GM12874 (cell line): ENCODE measurements around the gene STK39.

Experiments used
- TF ChIP-seq, protein P1 (sequence below): IDR thresholded peaks from 2 replicates; pipeline ENCODE4 v1.5.1; 2011; ENCODE audit warnings: low read depth, mild to moderate bottlenecking, control low read depth, low read length, moderate library complexity; ENCODE audit not compliant: insufficient read depth

The STK39 gene

GRCh38 chr2:168185583-168186274 lies 61.7 kb downstream of the STK39 start:
- TF ChIP-seq, protein P1, sequence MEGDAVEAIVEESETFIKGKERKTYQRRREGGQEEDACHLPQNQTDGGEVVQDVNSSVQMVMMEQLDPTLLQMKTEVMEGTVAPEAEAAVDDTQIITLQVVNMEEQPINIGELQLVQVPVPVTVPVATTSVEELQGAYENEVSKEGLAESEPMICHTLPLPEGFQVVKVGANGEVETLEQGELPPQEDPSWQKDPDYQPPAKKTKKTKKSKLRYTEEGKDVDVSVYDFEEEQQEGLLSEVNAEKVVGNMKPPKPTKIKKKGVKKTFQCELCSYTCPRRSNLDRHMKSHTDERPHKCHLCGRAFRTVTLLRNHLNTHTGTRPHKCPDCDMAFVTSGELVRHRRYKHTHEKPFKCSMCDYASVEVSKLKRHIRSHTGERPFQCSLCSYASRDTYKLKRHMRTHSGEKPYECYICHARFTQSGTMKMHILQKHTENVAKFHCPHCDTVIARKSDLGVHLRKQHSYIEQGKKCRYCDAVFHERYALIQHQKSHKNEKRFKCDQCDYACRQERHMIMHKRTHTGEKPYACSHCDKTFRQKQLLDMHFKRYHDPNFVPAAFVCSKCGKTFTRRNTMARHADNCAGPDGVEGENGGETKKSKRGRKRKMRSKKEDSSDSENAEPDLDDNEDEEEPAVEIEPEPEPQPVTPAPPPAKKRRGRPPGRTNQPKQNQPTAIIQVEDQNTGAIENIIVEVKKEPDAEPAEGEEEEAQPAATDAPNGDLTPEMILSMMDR: no peak

DNA sequence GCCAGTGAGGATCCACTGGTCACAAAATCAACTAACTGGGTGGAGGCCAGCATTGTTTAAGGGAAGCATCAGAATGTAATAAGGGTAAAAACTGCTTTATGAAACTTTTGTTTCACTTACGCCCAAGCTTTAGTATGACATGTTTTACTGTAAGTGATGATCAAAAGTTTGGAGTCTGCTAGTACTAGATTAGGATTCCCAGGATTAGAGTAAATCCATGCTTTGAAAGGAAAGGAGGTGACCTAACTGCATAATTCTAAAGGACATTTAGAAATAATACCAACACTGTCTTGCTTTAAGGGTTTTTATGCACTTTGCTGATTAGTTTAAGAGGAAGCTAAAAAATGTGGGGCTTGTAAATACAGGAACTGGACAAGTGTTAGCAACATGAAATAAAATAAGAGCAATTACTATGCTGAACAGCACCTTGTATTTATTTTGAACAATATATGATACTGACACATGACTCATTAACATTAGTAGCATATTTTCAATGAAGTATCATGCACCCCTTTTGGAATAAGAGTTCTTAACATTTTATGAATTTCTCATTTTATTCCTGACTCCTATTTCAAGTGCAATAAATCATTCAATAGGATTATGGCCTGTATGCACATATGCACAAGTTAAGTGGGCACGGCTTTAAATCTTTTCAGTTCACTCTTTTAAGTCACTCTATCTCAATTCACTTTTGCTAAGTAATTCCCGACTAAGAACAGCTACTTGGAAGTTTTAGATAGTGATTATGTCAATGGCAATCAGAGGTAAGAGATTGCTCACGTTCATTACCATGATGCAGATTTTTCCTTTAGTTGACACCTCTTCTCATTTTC lies 62.5 kb downstream of the STK39 start:
- TF ChIP-seq, protein P1: no peak

GRCh38 chr2:168183308-168183997 lies 63.9 kb downstream of the STK39 start:
- TF ChIP-seq, protein P1: no peak

GRCh38 chr2:168182550-168183249 lies 64.7 kb downstream of the STK39 start:
- TF ChIP-seq, protein P1: no peak

DNA sequence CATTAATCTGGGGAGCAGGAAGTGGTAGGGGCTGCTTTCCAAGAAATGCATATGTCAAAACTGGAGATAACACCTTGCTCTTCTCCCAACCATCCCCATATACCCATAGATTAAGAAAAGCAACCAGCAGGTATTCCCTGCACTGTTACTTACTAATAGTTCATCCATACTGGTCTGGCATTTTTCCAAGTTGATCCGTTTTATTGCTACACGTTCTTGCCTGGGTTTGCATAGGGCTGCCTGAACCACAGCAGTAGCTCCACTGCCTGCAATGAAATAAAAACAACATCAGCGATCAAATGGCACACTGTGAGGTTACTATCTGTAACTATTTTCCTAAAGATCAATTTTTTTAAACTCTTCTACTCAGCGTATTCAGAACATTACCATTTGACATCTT lies 65.6 kb downstream of the STK39 start:
- TF ChIP-seq, protein P1: no peak

GRCh38 chr2:168180914-168181313 lies 66.5 kb downstream of the STK39 start:
- TF ChIP-seq, protein P1: no peak
